C4-2B (cell line): ENCODE data around the gene GARIN6.

Source experiments
- ZFX ChIP-seq: fragments of 450-650 bp; IDR thresholded peaks from 2 replicates; pipeline ENCODE4 v1.6.1; 2017
- TF ChIP-seq, protein P1 (sequence below): fragments of 450-650 bp; conservative IDR thresholded peaks from 2 replicates; pipeline ENCODE4 v1.5.1; 2017; ENCODE audit warnings: mild to moderate bottlenecking

DNA sequence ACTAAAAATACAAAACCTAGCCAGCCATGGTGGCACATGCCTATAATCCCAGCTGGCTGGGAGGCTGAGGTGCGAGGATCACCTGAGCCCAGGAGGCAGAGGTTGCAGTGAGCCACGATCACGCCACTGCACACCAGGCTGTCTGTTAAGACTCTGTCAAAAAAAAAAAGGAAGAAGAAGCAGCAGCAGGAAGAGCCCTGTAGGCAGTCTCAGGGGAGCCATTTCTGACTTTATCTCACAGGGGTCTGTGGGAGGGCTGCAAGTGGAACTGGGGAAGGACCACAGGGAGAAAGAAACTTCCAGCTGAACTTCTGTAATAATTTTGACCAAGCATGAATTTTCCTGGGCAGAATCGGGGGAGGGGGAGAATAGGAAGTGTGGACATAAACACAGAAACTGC, 32.7 kb downstream of the GARIN6 start:
- TF ChIP-seq, protein P1, sequence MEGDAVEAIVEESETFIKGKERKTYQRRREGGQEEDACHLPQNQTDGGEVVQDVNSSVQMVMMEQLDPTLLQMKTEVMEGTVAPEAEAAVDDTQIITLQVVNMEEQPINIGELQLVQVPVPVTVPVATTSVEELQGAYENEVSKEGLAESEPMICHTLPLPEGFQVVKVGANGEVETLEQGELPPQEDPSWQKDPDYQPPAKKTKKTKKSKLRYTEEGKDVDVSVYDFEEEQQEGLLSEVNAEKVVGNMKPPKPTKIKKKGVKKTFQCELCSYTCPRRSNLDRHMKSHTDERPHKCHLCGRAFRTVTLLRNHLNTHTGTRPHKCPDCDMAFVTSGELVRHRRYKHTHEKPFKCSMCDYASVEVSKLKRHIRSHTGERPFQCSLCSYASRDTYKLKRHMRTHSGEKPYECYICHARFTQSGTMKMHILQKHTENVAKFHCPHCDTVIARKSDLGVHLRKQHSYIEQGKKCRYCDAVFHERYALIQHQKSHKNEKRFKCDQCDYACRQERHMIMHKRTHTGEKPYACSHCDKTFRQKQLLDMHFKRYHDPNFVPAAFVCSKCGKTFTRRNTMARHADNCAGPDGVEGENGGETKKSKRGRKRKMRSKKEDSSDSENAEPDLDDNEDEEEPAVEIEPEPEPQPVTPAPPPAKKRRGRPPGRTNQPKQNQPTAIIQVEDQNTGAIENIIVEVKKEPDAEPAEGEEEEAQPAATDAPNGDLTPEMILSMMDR: no peak
- TF ChIP-seq ZFX: no peak
